Stomach (tissue), 4 donors: Measurements from ENCODE around the gene S1PR4.

Source experiments
- CTCF ChIP-seq, 7 experiments: fragments of 450-650 bp in 4 of 7; fragments of 200-600 bp in 3 of 7; sonication (generic) in 3 of 7; IDR thresholded peaks; one replicate each; pipeline ENCODE4 v1.5.1; 2016 to 2019; ENCODE audit warnings: antibody characterized with exemption in 7 of 7, control low read depth in 2 of 7, mild to moderate bottlenecking in 1 of 7
- POLR2A ChIP-seq, 4 donors: fragments of 450-650 bp; IDR thresholded peaks; one replicate each; pipeline ENCODE4 v1.6.1; 2016; ENCODE audit warnings: antibody characterized with exemption in 4 of 4, control low read depth in 2 of 4, mild to moderate bottlenecking in 1 of 4, moderate library complexity in 1 of 4
- POLR2AphosphoS5 ChIP-seq, 3 donors: sonication (generic); formaldehyde crosslinking; IDR thresholded peaks; one replicate each; pipeline ENCODE4 v1.6.1; 2016; ENCODE audit warnings: antibody characterized with exemption in 3 of 3

GRCh38 chr19:3201911-3202310 lies 23.3 kb downstream of the S1PR4 start:
- TF ChIP-seq CTCF (IDR thresholded peaks at IDR 0.05) (no peak), POLR2A (IDR thresholded peaks at IDR 0.05) (no peak), POLR2AphosphoS5 (IDR thresholded peaks at IDR 0.05) (no peak)
